Endothelial cell (in vitro differentiated cells): ENCODE data around the gene MYL5. TPM values are rescaled to one million over a fixed set of nuclear protein-coding genes. Genes with fewer than 3 reads are reported as not detected.
A peak's percentile ranks its signal among the peaks of the same experiment; 100 is the strongest.

Experiments
- DNase-seq: peaks from one replicate; pipeline ENCODE4 v3.0.0; 2021; ENCODE audit warnings: low spot score
- H3K27ac Mint-ChIP-seq: one replicate; pipeline ENCODE4 v1.8.0; 2021; ENCODE audit warnings: mixed read lengths, inconsistent platforms; ENCODE audit not compliant: unreplicated experiment
- H3K27me3 Mint-ChIP-seq: one replicate; pipeline ENCODE4 v1.8.0; 2021; ENCODE audit warnings: mild to moderate bottlenecking, moderate library complexity, mixed read lengths, inconsistent platforms; ENCODE audit not compliant: unreplicated experiment
- H3K36me3 Mint-ChIP-seq: one replicate; pipeline ENCODE4 v1.8.0; 2021; ENCODE audit warnings: mild to moderate bottlenecking, low read depth, mixed read lengths, inconsistent platforms; ENCODE audit not compliant: unreplicated experiment
- H3K4me1 Mint-ChIP-seq: one replicate; pipeline ENCODE4 v1.8.0; 2021; ENCODE audit warnings: mild to moderate bottlenecking, mixed read lengths, inconsistent platforms; ENCODE audit not compliant: unreplicated experiment
- H3K4me3 Mint-ChIP-seq: one replicate; pipeline ENCODE4 v1.8.0; 2021; ENCODE audit warnings: mild to moderate bottlenecking, mixed read lengths, inconsistent platforms; ENCODE audit not compliant: unreplicated experiment
- H3K9me3 Mint-ChIP-seq: one replicate; pipeline ENCODE4 v1.8.0; 2021; ENCODE audit warnings: mixed read lengths, inconsistent platforms; ENCODE audit not compliant: unreplicated experiment
- total RNA-seq: library from RNA; stranded (reverse); fragmentation: NEBNext Ultra II Directional; extraction: Animal tissue kit (Norgen Biotek cat#: 25700); gene quantifications from one replicate; pipeline ENCODE4 v1.2.1, GENCODE V29; 2021; ENCODE audit not compliant: unreplicated experiment
- TF ChIP-seq, protein P1 (sequence below): fragments of 200-600 bp; sonication (generic); IDR thresholded peaks from one replicate; pipeline ENCODE4 v1.5.0; 2021; ENCODE audit warnings: antibody characterized with exemption; ENCODE audit not compliant: unreplicated experiment

MYL5 gene
- total RNA-seq, 1 donor from 2014 or later, result 23.2 TPM

DNA sequence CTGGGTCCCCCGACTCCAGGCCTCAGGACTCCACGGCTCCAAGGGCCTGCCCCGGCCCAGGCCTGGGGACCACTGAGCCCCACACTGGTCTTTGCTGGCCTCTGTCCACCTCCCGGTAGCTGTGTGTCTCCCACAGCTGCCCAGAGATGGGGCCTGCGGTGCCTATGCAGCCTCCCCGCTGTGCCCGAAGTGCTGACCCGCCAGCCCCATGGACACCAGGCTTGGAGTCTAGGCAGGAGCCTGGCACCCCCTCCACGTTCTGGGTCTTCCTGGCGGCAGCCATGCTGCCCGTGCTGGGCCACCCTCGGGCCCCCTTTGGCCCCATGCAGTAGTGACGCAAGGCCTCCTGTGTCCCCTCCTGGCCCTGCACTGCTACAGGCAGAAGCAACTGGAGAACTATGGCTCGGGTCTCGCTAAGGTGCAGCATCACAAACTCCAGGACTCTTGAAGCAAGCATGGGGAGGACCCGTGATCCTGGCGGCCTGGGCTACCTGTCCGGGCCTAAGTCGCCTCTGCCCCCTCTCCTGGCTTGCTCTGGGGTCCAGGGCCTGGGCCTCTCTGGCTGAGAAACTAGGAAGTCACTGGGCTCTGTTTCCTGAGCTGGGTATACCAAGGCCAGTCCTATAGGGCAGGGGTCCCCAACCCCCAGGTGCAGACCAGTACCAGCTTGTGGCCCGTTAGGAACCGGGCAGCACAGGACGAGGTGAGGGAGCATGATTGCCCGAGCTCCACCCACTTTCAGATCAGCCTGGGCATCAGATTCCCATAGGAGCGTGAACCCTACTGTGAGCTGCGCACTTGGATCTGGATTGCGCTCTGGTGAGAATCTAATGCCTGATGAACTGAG, 917 bp downstream of the MYL5 start:
- no peaks in the 10 kb centered on the region for H3K9me3 Mint-ChIP-seq
- DNase-seq, result peak; percentile 24
- peaks cover 7% of the 10 kb centered on the region for H3K4me1 Mint-ChIP-seq
- TF ChIP-seq, protein P1, sequence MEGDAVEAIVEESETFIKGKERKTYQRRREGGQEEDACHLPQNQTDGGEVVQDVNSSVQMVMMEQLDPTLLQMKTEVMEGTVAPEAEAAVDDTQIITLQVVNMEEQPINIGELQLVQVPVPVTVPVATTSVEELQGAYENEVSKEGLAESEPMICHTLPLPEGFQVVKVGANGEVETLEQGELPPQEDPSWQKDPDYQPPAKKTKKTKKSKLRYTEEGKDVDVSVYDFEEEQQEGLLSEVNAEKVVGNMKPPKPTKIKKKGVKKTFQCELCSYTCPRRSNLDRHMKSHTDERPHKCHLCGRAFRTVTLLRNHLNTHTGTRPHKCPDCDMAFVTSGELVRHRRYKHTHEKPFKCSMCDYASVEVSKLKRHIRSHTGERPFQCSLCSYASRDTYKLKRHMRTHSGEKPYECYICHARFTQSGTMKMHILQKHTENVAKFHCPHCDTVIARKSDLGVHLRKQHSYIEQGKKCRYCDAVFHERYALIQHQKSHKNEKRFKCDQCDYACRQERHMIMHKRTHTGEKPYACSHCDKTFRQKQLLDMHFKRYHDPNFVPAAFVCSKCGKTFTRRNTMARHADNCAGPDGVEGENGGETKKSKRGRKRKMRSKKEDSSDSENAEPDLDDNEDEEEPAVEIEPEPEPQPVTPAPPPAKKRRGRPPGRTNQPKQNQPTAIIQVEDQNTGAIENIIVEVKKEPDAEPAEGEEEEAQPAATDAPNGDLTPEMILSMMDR, result no peak
- H3K36me3 Mint-ChIP-seq, result peaks cover 14% of the 10 kb centered on the region
- H3K27me3 Mint-ChIP-seq, result peaks cover 20% of the 10 kb centered on the region
- H3K4me3 Mint-ChIP-seq, result peak overlapping the region; percentile 81
- H3K27ac Mint-ChIP-seq, result no peak overlapping the region

GRCh38 chr4:675980-676870, 1.9 kb downstream of the MYL5 start:
- peaks cover 20% of the 10 kb centered on the region for H3K27me3 Mint-ChIP-seq
- peaks cover 6% of the 10 kb centered on the region for H3K36me3 Mint-ChIP-seq
- peaks cover 7% of the 10 kb centered on the region for H3K4me1 Mint-ChIP-seq
- H3K9me3 Mint-ChIP-seq, result no peaks in the 10 kb centered on the region
- peak; percentile 3 for DNase-seq
- no peak overlapping the region for H3K27ac Mint-ChIP-seq
- peak overlapping the region; percentile 37 for H3K4me3 Mint-ChIP-seq
- TF ChIP-seq, protein P1, result no peak

DNA sequence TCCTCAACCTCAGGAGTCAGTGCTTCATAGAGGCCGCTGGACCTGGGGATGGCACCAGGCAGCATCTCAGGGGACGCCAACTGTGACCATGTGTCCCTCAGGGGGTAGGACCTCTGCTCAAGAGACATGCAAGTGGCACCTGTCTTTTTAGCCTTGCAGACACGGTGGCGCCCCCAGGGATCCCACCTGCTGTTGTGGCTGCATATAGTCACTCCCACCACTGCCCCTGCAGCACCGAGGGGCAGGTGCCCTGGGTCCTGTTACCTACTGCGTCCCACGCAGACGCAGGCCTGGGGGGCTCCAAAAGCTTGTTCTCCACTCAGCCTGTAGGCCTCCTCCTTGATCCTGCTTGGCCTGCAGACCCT, 2.5 kb downstream of the MYL5 start:
- TF ChIP-seq, protein P1, result no peak
- peaks cover 7% of the 10 kb centered on the region for H3K4me1 Mint-ChIP-seq
- DNase-seq, result peak; percentile 4
- H3K27ac Mint-ChIP-seq, result no peak overlapping the region
- H3K9me3 Mint-ChIP-seq, result no peaks in the 10 kb centered on the region
- H3K27me3 Mint-ChIP-seq, result peaks cover 19% of the 10 kb centered on the region
- H3K4me3 Mint-ChIP-seq, result no peak overlapping the region
- H3K36me3 Mint-ChIP-seq, result peaks cover 6% of the 10 kb centered on the region

- H3K27ac Mint-ChIP-seq, result no peak overlapping the region
- peak; percentile 5 for DNase-seq
- H3K9me3 Mint-ChIP-seq, result no peaks in the 10 kb centered on the region
- peaks cover 6% of the 10 kb centered on the region for H3K36me3 Mint-ChIP-seq
- H3K4me1 Mint-ChIP-seq, result peaks cover 7% of the 10 kb centered on the region
- TF ChIP-seq, protein P1, result no peak
- H3K4me3 Mint-ChIP-seq, result no peak overlapping the region
- H3K27me3 Mint-ChIP-seq, result peaks cover 18% of the 10 kb centered on the region
Measured at GRCh38 chr4:677431-678293, 3.3 kb downstream of the MYL5 start.
